Fibroblast of lung (primary cell): ENCODE results near the gene SNPH. TPM values are rescaled to one million over a fixed set of nuclear protein-coding genes. Genes with fewer than 3 reads are reported as not detected.

Experiments used
- DNase-seq, 2 donors: peaks; one replicate each; pipeline versions ENCODE4 v3.0.0 to v3.0.0-alpha.2; 2010; ENCODE audit warnings: low read depth in 2 of 2
- H2AFZ ChIP-seq: 2 replicates; pipeline ENCODE4 v1.5.1; 2012; ENCODE audit warnings: low read length, control low read depth, inconsistent platforms
- H3K27ac ChIP-seq: 2 replicates; pipeline ENCODE4 v1.5.1; 2011; ENCODE audit warnings: low read length, control low read depth; ENCODE audit not compliant: insufficient read depth
- H3K27me3 ChIP-seq: 2 replicates; pipeline ENCODE4 v1.5.1; 2011; ENCODE audit warnings: mild to moderate bottlenecking, low read length; ENCODE audit not compliant: control insufficient read depth, insufficient read depth
- H3K36me3 ChIP-seq: 2 replicates; pipeline ENCODE4 v1.5.1; 2011; ENCODE audit warnings: low read length; ENCODE audit not compliant: control insufficient read depth, insufficient read depth
- H3K4me1 ChIP-seq: 2 replicates; pipeline ENCODE4 v1.5.1; 2011; ENCODE audit warnings: low read length; ENCODE audit not compliant: control insufficient read depth, insufficient read depth; ENCODE audit errors: extremely low read depth
- H3K4me2 ChIP-seq: 2 replicates; pipeline ENCODE4 v1.5.1; 2011; ENCODE audit warnings: low read length, control low read depth; ENCODE audit not compliant: insufficient read depth; ENCODE audit errors: extremely low read depth
- H3K4me3 ChIP-seq, 4 experiments: fragments of 200-600 bp in 1 of 4; sonication (generic) in 1 of 4; replicated peaks in 1 of 4; 2 replicates each; pipeline ENCODE4 v1.5.1; 2011 to 2016; ENCODE audit warnings: low read length in 4 of 4, low read depth in 3 of 4, mild to moderate bottlenecking in 3 of 4, control low read depth in 2 of 4, inconsistent platforms in 1 of 4, mixed read lengths in 1 of 4; ENCODE audit not compliant: insufficient read depth in 1 of 4; ENCODE audit errors: control extremely low read depth in 1 of 4
- H3K79me2 ChIP-seq: 2 replicates; pipeline ENCODE4 v1.5.1; 2012; ENCODE audit warnings: mild to moderate bottlenecking, low read length, inconsistent platforms; ENCODE audit not compliant: control insufficient read depth, insufficient read depth
- H3K9ac ChIP-seq: 2 replicates; pipeline ENCODE4 v1.5.1; 2011; ENCODE audit warnings: mild to moderate bottlenecking, low read length, control low read depth; ENCODE audit not compliant: insufficient read depth
- H3K9me3 ChIP-seq: 2 replicates; pipeline ENCODE4 v1.5.1; 2012; ENCODE audit warnings: low read depth, low read length; ENCODE audit not compliant: control insufficient read depth, insufficient read depth
- H4K20me1 ChIP-seq: 2 replicates; pipeline ENCODE4 v1.5.1; 2011; ENCODE audit warnings: low read length; ENCODE audit not compliant: control insufficient read depth, insufficient read depth; ENCODE audit errors: extremely low read depth
- CTCF ChIP-seq, 2 donors: IDR thresholded peaks in 1 of 2; conservative IDR thresholded peaks in 1 of 2; 1 replicate in 1 of 2; 2 replicates in 1 of 2; pipeline ENCODE4 v1.5.1; 2011 to 2012; ENCODE audit warnings: low read length in 2 of 2, control low read depth in 1 of 2, inconsistent platforms in 1 of 2, low read depth in 1 of 2, mild to moderate bottlenecking in 1 of 2
- EZH2 ChIP-seq: IDR thresholded peaks from 2 replicates; pipeline ENCODE4 v1.5.1; 2012; ENCODE audit warnings: low read length, control low read depth, mild to moderate bottlenecking; ENCODE audit errors: missing control alignments
- polyA plus RNA-seq, 2 donors: library from polyadenylated mRNA; depleted of rRNA in 1 of 2; stranded (reverse) in 1 of 2; unstranded in 1 of 2; fragments of >200 nt; gene quantifications; 2 replicates each; pipeline ENCODE4 v1.2.1, GENCODE V29; 2011 to 2012; ENCODE audit warnings: missing spikeins in 1 of 2
- total RNA-seq: library from RNA; depleted of rRNA; stranded (reverse); fragments of >200 nt; gene quantifications from 2 replicates; pipeline ENCODE4 v1.2.1, GENCODE V29; 2014

The SNPH gene
- total and polyA plus RNA-seq, 2 donors (not counting 1 experiment from before 2014, with no cell fraction given) = 0.85 to 18.5 TPM

- H3K79me2 ChIP-seq = peaks cover 3% of the 10 kb centered on the region
- TF ChIP-seq CTCF (conservative IDR thresholded peaks at IDR 0.05 in 1 of 2, IDR thresholded peaks at IDR 0.05 in 1 of 2; ENCODE audit: low read depth in 1 of 2, low read length in 2 of 2) (no peak), EZH2 (no peak)
- no peak overlapping the region for H3K4me3 ChIP-seq
- H3K27ac ChIP-seq = no peak overlapping the region
- peaks cover 2% of the 10 kb centered on the region for H3K36me3 ChIP-seq
- no peaks in the 10 kb centered on the region for H4K20me1 ChIP-seq
- H3K9ac ChIP-seq = no peak overlapping the region
- H3K4me1 ChIP-seq = peaks cover 3% of the 10 kb centered on the region
- H3K4me2 ChIP-seq = no peak overlapping the region
- no peak overlapping the region for H2AFZ ChIP-seq
- no peaks in the 10 kb centered on the region for H3K27me3 ChIP-seq
- DNase-seq = no peak
- no peaks in the 10 kb centered on the region for H3K9me3 ChIP-seq
Observed at GRCh38 chr20:1277529-1278322, 11.6 kb downstream of the SNPH start.

- Histone ChIP-seq H3K27me3 (no peaks in the 10 kb centered on the region), H3K4me2 (no peak overlapping the region), H3K4me3 (no peak overlapping the region), H3K27ac (no peak overlapping the region), H4K20me1 (no peaks in the 10 kb centered on the region), H3K4me1 (peaks cover 3% of the 10 kb centered on the region), H3K9me3 (no peaks in the 10 kb centered on the region), H3K36me3 (peaks cover 2% of the 10 kb centered on the region), H2AFZ (no peak overlapping the region), H3K9ac (no peak overlapping the region), H3K79me2 (peaks cover 3% of the 10 kb centered on the region)
- TF ChIP-seq EZH2 (no peak), CTCF (conservative IDR thresholded peaks at IDR 0.05 in 1 of 2, IDR thresholded peaks at IDR 0.05 in 1 of 2; ENCODE audit: low read depth in 1 of 2, low read length in 2 of 2) (no peak)
- no peak for DNase-seq
Observed at GRCh38 chr20:1278993-1279392, 12.9 kb downstream of the SNPH start.

- H3K27me3 ChIP-seq = no peaks in the 10 kb centered on the region
- TF ChIP-seq CTCF (conservative IDR thresholded peaks at IDR 0.05 in 1 of 2, IDR thresholded peaks at IDR 0.05 in 1 of 2; ENCODE audit: low read depth in 1 of 2, low read length in 2 of 2) (no peak), EZH2 (no peak)
- peaks cover 2% of the 10 kb centered on the region for H3K36me3 ChIP-seq
- H3K4me3 ChIP-seq = no peak overlapping the region
- H3K9me3 ChIP-seq = no peaks in the 10 kb centered on the region
- peaks cover 3% of the 10 kb centered on the region for H3K4me1 ChIP-seq
- no peak overlapping the region for H3K4me2 ChIP-seq
- H3K79me2 ChIP-seq = peaks cover 3% of the 10 kb centered on the region
- peak in 1 of 2 donors; percentile 17 for DNase-seq
- no peak overlapping the region for H3K27ac ChIP-seq
- H4K20me1 ChIP-seq = peaks cover under 1% of the 10 kb centered on the region
- H3K9ac ChIP-seq = no peak overlapping the region
- no peak overlapping the region for H2AFZ ChIP-seq
Observed at GRCh38 chr20:1280195-1281102, 14.4 kb downstream of the SNPH start.
